NCI-H69 (cell line): ENCODE data around the gene GPR39.

ENCODE experiments used
- DNase-seq: peaks from one replicate; lab custom pipeline; 2025; lab: John Stamatoyannopoulos, UW

Gene GPR39

GRCh38 chr2:132414081-132414480 is 2.5 kb upstream of the GPR39 start:
- no peak for DNase-seq

- no peak for DNase-seq
Observed at GRCh38 chr2:132415256-132415914, 1.2 kb upstream of the GPR39 start.

- peak; percentile 6 for DNase-seq
Observed at GRCh38 chr2:132415915-132416722, 486 bp upstream of the GPR39 start.

- DNase-seq = no peak
Observed at GRCh38 chr2:132417430-132418035, 928 bp downstream of the GPR39 start.

GRCh38 chr2:132419235-132419634 is 2.6 kb downstream of the GPR39 start:
- DNase-seq = no peak

- DNase-seq = no peak
Observed at GRCh38 chr2:132419941-132420340, 3.3 kb downstream of the GPR39 start.

- DNase-seq = no peak
Observed at GRCh38 chr2:132420816-132421805, 4.5 kb downstream of the GPR39 start.

GRCh38 chr2:132422736-132423135 is 6.1 kb downstream of the GPR39 start:
- DNase-seq = no peak

GRCh38 chr2:132424526-132425121 is 8.0 kb downstream of the GPR39 start:
- DNase-seq = no peak

GRCh38 chr2:132426033-132426432 is 9.4 kb downstream of the GPR39 start:
- no peak for DNase-seq

GRCh38 chr2:132426656-132427055 is 10.1 kb downstream of the GPR39 start:
- DNase-seq = no peak

- no peak for DNase-seq
Observed at GRCh38 chr2:132429351-132429750, 12.7 kb downstream of the GPR39 start.

- DNase-seq = no peak
Observed at GRCh38 chr2:132429941-132430573, 13.5 kb downstream of the GPR39 start.

- no peak for DNase-seq
Observed at GRCh38 chr2:132430895-132431294, 14.3 kb downstream of the GPR39 start.

GRCh38 chr2:132437852-132438669 is 21.5 kb downstream of the GPR39 start:
- no peak for DNase-seq

GRCh38 chr2:132438691-132439090 is 22.1 kb downstream of the GPR39 start:
- no peak for DNase-seq

GRCh38 chr2:132439703-132440398 is 23.2 kb downstream of the GPR39 start:
- DNase-seq = no peak

- DNase-seq = no peak
Observed at GRCh38 chr2:132441051-132441450, 24.4 kb downstream of the GPR39 start.

GRCh38 chr2:132442278-132442677 is 25.7 kb downstream of the GPR39 start:
- no peak for DNase-seq
